Glomerular endothelial cell (primary cell): ENCODE measurements around the gene SDHAF1. TPM values are rescaled to one million over a fixed set of nuclear protein-coding genes. Genes with fewer than 3 reads are reported as not detected.

Source experiments
- DNase-seq: peaks from one replicate; pipeline ENCODE4 v3.0.0-alpha.2; 2011; ENCODE audit warnings: low read depth, low spot score; ENCODE audit errors: extremely low read depth
- total RNA-seq: library from RNA; depleted of rRNA; stranded (reverse); fragments of >200 nt; gene quantifications from 2 replicates; pipeline ENCODE4 v1.2.3, GENCODE V29; 2015

SDHAF1 gene
- total RNA-seq, 1 donor from 2014 or later, result 29.1 TPM

DNA sequence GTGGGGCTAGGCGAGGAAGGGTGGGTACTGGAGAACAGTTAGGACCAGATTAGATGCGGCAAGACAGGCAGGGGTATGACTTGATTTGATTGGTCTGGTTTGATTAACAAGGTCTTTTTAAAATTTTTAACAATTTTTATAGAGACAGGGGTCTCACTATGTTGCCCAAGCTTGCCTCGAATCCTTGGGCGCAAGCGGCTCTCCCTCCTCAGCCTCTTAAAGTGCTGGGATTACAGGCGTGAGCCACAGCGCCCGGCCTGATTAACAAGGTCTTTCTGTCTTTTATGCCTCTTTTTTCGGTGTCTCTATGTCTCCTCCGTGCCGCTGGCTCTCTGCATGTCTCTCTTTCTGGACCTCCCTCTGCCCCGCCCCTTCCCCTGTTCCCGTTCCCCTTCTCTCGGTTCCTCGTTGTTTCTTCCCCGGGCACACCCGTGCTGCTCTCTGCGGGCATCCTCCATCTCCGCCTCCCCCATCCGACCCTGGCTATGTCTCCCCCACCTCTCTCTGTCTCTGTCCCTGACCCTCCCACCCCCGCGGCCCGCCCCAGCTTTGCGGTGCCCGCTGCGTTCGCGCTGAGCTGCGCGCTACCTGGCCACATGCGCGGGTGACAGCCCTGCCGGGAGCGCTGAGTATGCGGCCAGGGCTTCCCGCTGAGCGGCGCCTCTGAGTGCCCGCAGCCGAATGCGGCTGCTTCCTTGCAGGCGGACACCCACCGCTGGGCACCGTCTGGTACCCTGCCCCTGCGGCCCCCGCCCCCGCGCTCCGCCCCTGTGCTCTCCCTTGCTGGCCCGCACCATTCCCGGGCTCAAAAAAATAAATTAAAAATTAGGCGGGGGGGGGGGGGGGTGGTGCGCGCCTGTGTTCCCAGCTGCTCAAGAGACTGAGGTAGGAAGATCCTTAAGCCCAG lies 8.1 kb upstream of the SDHAF1 start:
- DNase-seq, result no peak

GRCh38 chr19:35987571-35987896 lies 7.5 kb upstream of the SDHAF1 start:
- no peak for DNase-seq

DNA sequence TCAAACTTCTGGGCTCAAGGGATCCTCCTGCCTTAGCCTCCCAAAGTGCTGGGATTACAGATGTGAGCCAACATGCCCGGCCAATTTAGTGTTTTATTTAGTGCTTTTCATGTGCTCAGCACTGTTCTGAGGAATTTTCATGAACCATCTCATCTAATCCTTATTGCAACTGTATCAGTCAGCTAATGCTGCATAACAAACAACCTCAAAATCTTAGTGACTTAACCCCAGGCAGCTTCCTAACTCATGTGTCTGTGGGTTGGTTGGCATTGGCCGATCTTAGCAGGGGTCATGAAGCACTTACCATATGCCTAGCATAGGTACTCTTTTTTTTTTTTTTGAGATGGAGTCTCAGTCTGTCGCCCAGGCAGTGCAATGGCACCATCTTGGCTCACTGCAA lies 6.2 kb upstream of the SDHAF1 start:
- no peak for DNase-seq

DNA sequence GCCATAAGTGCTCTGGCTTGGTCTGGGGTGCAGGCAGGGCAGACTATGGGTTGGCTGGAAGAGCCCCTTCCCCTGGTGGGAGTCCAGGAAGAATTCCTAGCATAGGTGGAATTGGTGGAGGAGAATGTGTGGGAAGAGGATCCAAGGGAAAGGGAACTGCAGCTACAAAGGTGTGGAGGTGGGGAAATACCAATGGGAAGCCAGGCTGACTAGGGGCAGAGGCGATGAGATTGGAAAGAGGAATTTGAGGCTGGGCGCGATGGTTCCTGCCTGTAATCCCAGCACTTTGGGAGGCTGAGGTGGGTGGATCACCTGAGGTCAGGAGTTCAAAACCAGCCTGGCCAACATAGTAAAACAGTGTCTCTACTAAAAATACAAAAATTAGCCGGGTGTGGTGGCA lies 4.8 kb upstream of the SDHAF1 start:
- DNase-seq, result no peak

GRCh38 chr19:35990771-35991730 lies 3.9 kb upstream of the SDHAF1 start:
- DNase-seq, result no peak

- DNase-seq, result no peak
These were observed 3.1 kb upstream of the SDHAF1 start for GRCh38 chr19:35991731-35992450.

- no peak for DNase-seq
These were observed 1.9 kb upstream of the SDHAF1 start for GRCh38 chr19:35992907-35993765.

DNA sequence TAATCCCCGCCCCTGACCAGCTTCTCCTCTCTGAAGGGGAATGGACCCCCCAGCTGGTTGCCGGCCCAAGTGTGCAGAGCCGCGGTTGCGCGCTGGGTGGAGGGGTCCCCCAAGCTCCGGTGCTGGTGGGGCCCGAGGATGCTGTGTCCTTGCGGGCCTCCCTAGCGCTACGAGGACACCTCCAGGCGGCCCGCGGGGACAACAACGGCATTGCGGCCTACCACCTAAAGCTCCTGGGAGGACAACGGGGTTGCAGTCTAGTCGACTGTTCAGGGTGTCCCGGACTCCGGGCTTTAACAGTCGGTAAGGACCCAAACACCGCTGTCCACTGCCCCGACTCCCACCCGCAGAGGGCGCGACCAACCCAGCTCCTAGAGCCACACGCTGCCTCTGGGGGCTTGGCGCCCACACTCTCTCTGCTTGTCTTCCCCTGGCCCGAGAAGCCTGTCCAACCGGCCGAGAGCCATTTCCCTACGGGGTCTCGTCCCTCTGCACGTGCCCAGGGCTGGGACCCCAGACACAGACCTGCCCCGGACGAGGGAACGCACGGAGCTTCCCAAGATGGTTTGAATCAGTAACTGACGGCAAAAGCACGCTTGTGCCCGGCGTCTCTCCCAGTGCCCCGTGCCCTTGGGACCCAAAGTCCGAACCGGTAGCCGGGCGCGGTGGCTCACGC lies 927 bp upstream of the SDHAF1 start:
- DNase-seq, result no peak

- no peak for DNase-seq
These were observed 1.8 kb downstream of the SDHAF1 start for GRCh38 chr19:35996777-35997176.

GRCh38 chr19:36001605-36002004 lies 6.6 kb downstream of the SDHAF1 start:
- no peak for DNase-seq

DNA sequence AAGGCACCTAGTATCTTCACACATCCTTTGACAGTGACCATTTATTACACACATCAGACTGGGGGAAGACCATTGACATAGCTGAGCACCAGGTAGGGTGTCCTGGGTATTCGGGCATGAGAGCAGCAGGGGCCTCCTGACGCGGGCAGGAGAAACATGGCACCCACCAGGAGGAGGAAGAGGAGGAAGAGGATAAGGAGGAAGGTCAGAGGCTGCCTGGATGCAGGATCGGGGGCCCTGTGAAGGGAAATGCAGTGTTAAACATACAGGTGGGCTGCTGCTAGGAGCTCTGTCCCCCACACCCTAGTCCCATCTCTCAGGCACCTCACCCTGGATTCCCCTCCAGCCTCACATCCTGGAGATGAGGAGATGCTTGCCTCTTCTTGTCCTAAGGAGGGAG lies 8.3 kb downstream of the SDHAF1 start:
- DNase-seq, result no peak

DNA sequence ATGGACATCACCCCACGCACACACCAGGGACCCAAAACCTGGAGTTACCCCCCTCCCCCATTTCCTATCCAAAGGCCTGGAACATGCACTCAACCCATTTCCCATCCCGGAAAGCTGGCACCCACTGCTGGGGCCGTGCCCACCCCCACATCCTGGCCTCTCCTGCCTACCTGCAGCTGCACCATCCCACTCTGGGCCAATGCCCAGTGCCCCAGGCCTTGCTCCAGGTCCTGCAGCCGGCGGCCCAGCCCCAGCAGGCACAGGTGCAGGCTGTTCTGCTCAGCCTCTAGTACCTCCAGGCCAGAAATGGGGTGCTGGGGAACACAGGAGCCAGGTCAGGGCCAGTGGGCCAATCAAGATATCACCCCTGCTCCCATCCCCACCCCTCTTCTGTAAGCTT lies 12.0 kb downstream of the SDHAF1 start:
- no peak for DNase-seq

- DNase-seq, result no peak
These were observed 13.5 kb downstream of the SDHAF1 start, which contains the start of gene SYNE4 for GRCh38 chr19:36008336-36008978. Gene SYNE4 (minus strand): TSS chr19:36008813. CDS start chr19:36008681, 132 bp downstream.

GRCh38 chr19:36009220-36009619 lies 14.2 kb downstream of the SDHAF1 start:
- no peak for DNase-seq

DNA sequence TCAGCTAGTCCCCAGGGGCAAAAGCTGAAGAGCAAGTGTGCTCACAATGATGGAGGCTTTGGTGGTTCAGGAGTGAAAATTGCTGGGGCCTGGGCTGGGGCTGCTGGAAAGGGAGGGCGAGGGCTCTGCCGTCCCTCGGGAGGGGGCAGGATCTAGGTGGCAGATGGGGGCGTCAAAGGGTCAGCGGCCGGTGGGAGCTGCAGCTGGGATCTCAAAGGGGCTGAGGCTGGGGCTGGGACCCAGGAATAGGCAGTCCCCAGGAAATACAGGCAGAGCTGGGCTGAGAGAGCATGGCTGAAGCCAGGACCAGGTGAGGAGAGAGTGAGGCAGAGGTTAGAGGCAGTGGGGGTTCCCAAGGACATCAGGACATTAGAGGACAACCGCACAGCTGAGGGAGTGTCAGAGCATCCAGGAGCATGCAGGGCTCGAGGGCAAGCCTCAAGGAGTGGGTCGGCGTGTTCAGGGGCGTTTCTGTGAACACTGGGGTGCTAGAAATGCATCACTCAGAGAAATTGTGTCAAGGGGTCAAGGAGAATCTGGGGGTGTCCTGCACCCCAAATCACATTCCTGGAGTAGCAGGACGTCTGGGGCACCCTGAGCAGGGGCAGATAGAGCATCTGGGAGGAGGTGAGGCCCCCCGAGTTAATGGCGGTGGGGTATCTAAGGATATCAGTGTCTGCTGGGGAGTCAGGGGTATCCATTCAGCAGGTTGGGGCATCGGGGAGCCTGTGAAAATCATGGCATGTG lies 14.8 kb downstream of the SDHAF1 start:
- DNase-seq, result no peak

- DNase-seq, result no peak
These were observed 15.4 kb downstream of the SDHAF1 start for GRCh38 chr19:36010402-36010801.

GRCh38 chr19:36013280-36014011 lies 18.5 kb downstream of the SDHAF1 start:
- no peak for DNase-seq
